HG02885 (cell line): ENCODE results near the gene B3GALNT2.
"Not testable (repeated sequence)": the region's sequence is repeated elsewhere in the genome, so short reads cannot be mapped to it uniquely, and the experiment has no call there.

Source experiments
- ATAC-seq: cut with Tn5 transposase; IDR thresholded peaks from one replicate; pipeline ENCODE4 v1.9.1; 2021; ENCODE audit warnings: mild to moderate bottlenecking; ENCODE audit not compliant: unreplicated experiment, poor library complexity

B3GALNT2 gene

GRCh38 chr1:235504494-235505222, 406 bp upstream of the B3GALNT2 start:
- peak; percentile 85 for ATAC-seq

- peak; percentile 7 for ATAC-seq
These were observed 690 bp downstream of the B3GALNT2 start for GRCh38 chr1:235503403-235504121.

DNA sequence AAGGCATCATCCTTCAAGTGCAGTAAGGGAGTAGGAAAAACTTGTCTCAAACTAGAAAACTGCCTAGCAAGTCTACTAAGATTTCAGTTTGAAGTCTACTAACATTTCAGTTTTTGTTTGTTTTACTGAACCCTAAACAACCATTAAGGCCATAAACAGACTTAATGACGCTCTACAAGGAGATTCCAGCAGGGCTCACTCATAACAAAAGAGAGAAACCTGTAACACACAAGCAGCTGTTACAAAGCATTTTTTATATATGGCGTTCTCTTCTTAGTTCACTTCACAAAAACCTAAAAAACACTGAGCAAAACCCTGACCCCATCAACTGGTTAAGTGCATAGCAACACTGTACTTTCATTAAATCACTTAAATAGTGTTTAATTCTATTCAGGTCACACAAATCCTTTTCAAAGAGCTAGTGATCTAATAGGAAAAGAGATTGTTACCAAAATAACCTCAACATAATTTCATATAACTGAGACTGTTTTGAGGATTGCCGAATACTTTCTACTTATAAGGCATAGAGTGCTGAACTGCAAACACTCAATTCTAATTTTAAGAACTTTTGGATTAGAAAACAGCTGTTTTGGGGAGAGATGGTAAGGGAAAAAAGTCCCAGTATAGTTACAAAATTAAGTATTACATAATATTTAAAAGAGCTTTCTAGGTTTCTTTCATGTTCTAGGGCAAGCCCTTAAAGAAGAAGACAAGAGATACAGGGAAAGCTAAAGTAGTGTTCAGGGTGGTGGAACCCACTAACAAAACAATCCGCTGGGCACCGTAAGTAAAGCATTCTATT, 1.4 kb downstream of the B3GALNT2 start:
- ATAC-seq = no peak

DNA sequence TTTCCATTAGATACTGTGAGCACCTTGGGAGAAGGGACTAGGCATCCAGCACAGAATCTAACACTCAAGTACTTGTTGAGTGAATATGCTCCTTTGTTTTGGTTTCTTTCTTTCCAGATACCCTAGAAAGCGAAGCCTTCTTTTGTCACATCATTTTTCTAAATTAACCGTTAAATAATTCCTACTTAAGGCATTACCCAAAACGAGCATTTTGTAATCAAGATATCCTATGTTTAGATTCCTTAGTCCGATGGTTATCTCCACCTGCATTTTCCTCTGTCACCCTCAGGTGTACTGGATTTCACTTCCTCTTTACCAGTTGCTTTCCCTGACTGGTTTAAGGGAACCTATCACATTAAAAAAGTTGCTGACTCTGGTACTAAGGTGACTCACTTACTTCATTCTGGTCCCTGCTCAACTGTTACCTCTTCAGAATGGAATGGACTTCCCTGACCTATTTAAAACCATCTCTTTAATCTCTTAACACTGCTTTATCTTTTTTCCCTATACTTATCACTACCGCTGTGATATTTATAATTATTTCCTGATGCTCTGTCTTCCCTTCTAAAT, 3.2 kb downstream of the B3GALNT2 start:
- no peak for ATAC-seq

DNA sequence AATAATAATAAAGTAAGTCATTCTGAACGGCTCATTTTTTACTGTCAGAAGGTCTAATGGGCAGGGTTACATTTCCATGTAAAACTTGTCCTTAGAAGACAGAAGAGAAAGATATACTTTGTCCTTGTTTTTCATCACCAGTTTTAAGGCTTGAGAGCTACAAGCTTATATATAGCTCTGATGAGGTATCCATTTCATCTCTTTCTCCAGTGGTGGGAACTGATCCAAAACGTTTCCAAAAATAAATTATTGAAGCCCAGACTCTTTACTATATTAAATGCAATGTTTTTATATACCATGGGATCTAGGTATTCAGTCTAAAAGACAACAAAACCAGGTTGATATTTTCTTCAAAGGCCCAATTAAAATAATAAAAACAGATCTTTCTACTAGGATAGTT, 8.7 kb downstream of the B3GALNT2 start:
- ATAC-seq = no peak

GRCh38 chr1:235495030-235495429, 9.2 kb downstream of the B3GALNT2 start:
- ATAC-seq = no peak

- no peak for ATAC-seq
These were observed 9.7 kb downstream of the B3GALNT2 start for GRCh38 chr1:235494531-235494930.

- ATAC-seq = no peak
These were observed 12.6 kb downstream of the B3GALNT2 start for GRCh38 chr1:235491644-235492043.

DNA sequence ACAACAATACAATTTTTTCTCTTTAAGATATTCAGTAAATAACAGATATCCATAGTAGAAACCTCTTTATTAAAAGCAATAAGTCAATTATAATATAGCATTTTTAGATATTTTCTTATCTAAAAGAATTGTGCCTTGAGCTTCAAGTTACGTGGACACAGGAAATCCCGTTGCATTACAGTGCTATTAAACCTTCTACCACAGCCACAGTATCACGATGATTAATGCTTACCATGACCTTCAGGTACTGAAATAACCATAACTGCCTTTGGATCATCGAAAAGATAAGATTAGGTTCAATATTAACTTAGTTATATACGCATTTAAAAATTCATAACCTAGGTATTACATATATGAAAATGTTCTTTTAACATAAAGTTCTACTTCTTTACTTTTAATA, 17.9 kb downstream of the B3GALNT2 start:
- no peak for ATAC-seq

DNA sequence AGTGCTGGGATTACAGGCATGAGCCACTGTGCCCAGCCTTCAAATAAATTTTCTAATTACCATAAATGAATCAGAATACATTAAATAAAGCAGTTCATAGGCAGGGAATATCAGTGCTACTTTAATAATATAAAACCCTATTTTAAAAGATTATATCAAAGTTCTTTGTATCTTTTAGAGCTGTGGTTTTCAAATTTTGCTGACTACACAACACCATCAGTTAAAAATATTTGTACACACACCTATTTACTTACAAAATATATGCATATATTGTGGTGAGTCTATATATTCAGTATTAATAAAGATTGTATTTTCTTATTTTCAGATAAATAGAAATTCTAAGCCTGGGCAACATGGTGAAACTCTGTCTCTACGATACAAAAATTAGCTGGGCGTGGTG, 18.7 kb downstream of the B3GALNT2 start:
- no peak for ATAC-seq

DNA sequence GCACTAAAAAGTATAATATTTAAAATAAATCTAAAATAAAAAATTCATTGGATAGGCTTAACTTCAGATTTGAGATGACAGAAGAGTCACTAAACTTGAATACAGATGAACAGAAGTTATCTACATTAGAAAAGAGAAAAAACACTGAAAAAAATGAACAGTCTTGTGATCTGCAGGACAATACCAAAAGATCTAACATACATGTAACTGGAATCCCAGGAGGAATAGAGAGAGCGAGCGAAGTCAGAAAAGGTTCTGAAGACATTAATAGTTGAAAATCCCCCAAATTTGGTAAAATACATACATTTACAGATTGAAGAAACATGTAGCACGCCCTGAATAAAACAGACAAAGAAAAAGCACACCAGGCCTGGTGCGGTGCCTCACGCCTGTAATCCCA, 21.2 kb downstream of the B3GALNT2 start:
- ATAC-seq = no peak

DNA sequence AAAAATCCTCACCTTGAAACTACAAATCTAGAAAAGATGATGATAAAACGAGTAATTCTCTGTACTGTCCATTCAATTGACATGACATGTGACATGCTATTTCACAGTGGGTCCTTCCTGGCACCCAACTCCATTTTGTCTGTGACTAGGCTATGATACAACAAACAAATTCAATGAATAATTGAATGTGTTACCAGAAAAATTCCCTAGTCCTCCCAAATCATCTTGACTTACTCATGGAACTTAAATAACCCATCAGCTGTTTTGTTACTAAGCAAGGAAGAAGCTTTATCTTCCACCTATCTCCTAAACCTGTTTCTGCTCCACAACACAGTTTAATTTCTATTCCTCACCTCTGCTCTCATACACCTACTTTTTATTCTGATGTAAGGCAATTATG, 30.4 kb downstream of the B3GALNT2 start:
- ATAC-seq = no peak

GRCh38 chr1:235470741-235471439, 33.4 kb downstream of the B3GALNT2 start:
- no peak for ATAC-seq

DNA sequence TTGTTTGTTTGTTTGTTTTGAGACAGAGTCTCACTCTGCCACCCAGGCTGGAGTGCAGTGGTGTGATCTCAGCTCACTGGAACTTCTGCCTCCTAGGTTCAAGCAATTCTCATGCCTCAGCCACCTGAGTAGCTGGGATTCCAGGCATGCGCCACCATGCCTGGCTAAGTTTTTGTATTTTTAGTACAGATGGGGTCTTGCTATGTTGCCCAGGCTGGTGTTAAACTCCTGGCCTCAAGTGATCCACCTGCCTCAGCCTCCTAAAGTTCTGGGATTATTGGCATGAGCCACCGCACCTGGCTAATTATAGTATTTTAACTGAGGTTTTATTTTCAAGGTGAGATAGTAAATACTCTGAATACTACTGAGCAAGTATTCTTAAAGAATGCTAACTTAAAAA, 34.4 kb downstream of the B3GALNT2 start:
- not testable (repeated sequence) for ATAC-seq

DNA sequence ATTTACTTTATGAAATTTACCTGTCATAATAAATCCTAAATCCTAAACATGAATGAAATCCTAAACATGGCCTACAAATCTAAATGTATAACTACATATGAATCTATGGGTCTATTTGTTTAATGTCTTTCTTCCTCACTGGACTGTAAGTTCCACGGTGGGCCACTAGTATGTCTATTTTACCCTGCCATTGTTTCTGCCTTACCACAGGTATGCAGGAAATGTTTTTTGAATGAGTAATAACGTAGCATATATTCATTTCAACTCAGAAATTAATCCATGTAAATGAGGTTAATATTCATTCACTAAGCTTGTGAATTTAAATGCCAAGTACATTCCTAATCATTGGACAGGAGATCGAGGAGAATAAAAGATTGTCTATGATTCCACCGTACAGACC, 35.3 kb downstream of the B3GALNT2 start:
- ATAC-seq = no peak

- no peak for ATAC-seq
These were observed 36.2 kb downstream of the B3GALNT2 start for GRCh38 chr1:235468004-235468403.

- ATAC-seq = no peak
These were observed 39.2 kb downstream of the B3GALNT2 start for GRCh38 chr1:235465066-235465465.

- not testable (repeated sequence) for ATAC-seq
These were observed 41.4 kb downstream of the B3GALNT2 start for GRCh38 chr1:235462832-235463231.

DNA sequence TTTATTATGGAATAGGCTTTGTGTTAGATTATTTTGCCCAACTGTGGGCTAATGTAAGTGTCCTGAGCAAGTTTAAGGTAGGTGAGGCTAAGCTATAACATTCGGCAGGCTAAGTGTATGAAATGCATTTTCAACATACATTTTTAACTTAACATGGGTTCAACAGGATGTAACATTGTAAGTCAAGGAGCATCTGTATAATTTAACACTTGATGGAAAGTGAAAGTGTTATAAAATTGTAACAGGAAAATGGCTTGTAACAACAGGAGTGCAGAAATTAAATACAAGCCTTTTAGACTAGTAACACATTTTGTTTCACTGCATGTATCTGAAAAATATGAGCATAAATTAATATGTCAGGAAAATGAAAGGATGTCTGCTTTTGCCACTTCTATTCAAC, 42.3 kb downstream of the B3GALNT2 start:
- ATAC-seq = no peak

GRCh38 chr1:235460770-235461169, 43.5 kb downstream of the B3GALNT2 start:
- ATAC-seq = no peak
